GM21423 (cell line): ENCODE results near the gene CD4.

Experiments
- ATAC-seq: cut with Tn5 transposase; IDR thresholded peaks from one replicate; pipeline ENCODE4 v1.9.1; 2021; ENCODE audit warnings: mild to moderate bottlenecking, moderate library complexity; ENCODE audit not compliant: unreplicated experiment

The CD4 gene

GRCh38 chr12:6827437-6827911, 38.1 kb downstream of the CD4 start:
- ATAC-seq, result no peak

GRCh38 chr12:6827982-6828780, 38.9 kb downstream of the CD4 start, which contains the start of gene P3H3:
Gene P3H3, plus strand, starts transcription at chr12:6828407. Its CDS starts 34 bp downstream, at chr12:6828441.
- ATAC-seq, result no peak

- ATAC-seq, result no peak
Observed at GRCh38 chr12:6828781-6829535, 39.6 kb downstream of the CD4 start.

- ATAC-seq, result no peak
Observed at GRCh38 chr12:6829536-6830220, 40.4 kb downstream of the CD4 start.

- ATAC-seq, result no peak
Observed at GRCh38 chr12:6830286-6830890, 41.1 kb downstream of the CD4 start.

GRCh38 chr12:6830999-6831398, 41.7 kb downstream of the CD4 start:
- no peak for ATAC-seq

- no peak for ATAC-seq
Observed at GRCh38 chr12:6831450-6831995, 42.2 kb downstream of the CD4 start.

GRCh38 chr12:6832125-6832524, 42.8 kb downstream of the CD4 start:
- ATAC-seq, result no peak

GRCh38 chr12:6833189-6833890, 44.0 kb downstream of the CD4 start:
- ATAC-seq, result no peak

GRCh38 chr12:6834254-6834653, 44.9 kb downstream of the CD4 start:
- no peak for ATAC-seq

- ATAC-seq, result no peak
Observed at GRCh38 chr12:6834873-6835272, 45.5 kb downstream of the CD4 start.

GRCh38 chr12:6836851-6837250, 47.5 kb downstream of the CD4 start:
- no peak for ATAC-seq

- ATAC-seq, result no peak
Observed at GRCh38 chr12:6837370-6838060, 48.2 kb downstream of the CD4 start.

- no peak for ATAC-seq
Observed at GRCh38 chr12:6838854-6839253, 49.5 kb downstream of the CD4 start.

GRCh38 chr12:6839482-6840201, 50.3 kb downstream of the CD4 start:
- peak; percentile 62 for ATAC-seq

GRCh38 chr12:6840330-6840729, 51.0 kb downstream of the CD4 start:
- no peak for ATAC-seq

GRCh38 chr12:6840761-6841515, 51.6 kb downstream of the CD4 start, which contains the start of gene GNB3:
Gene GNB3, plus strand, starts transcription at chr12:6840925. Its CDS starts 363 bp downstream, at chr12:6841288.
- ATAC-seq, result no peak

- ATAC-seq, result no peak
Observed at GRCh38 chr12:6842075-6842474, 52.7 kb downstream of the CD4 start.
